AG09319 (cell line): ENCODE measurements around the gene RAD51B.
"Not testable (repeated sequence)": the region's sequence is repeated elsewhere in the genome, so short reads cannot be mapped to it uniquely, and the experiment has no call there.

Experiments used
- DNase-seq: peaks from one replicate; pipeline ENCODE4 v3.0.0-alpha.2; 2010; ENCODE audit warnings: low read depth; ENCODE audit errors: extremely low read depth
- TF ChIP-seq, protein P1 (sequence below): IDR thresholded peaks from 2 replicates; pipeline ENCODE4 v1.5.1; 2011; ENCODE audit warnings: low read depth, mild to moderate bottlenecking, inconsistent platforms, low read length, moderate library complexity

The RAD51B gene

DNA sequence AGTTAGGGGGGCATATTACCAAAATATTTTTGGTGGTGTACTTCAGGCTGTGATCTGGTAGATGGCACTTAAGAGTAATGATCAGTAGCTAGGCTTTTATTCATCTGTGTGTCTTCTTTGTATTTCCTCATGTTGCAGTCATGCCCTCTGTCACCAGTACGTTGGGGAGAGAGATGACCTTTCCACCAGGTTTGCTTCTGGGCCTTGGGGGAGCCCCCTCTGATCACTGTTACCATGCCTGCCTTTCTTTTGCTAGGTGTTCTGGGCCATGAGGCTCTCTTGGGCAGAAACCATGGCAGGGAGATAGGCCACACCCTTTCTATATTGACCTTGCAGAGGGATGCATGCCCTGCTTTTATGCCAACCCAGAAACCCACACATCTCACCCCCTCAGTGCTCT lies 208.5 kb downstream of the RAD51B start:
- no peak for DNase-seq

DNA sequence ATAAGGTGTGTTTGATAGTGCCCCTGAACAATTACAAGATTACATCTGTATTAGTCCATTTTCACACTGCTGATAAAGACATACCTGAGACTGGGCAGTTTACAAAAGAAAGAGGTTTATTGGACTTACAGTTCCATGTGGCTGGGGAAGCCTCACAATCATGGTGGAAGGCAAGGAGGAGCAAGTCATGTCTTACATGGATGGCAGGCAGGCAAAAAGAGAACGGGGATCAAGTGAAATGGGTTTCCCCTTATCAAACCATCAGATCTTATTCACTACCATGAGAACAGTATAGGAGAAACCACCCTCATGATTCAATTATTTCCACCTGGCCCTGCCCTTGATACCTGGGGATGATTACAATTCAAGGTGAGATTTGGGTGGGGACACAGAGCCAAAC lies 211.4 kb downstream of the RAD51B start:
- not testable (repeated sequence) for DNase-seq

More for the DNA sequence above, 208.5 kb downstream of the RAD51B start:
- TF ChIP-seq, protein P1, sequence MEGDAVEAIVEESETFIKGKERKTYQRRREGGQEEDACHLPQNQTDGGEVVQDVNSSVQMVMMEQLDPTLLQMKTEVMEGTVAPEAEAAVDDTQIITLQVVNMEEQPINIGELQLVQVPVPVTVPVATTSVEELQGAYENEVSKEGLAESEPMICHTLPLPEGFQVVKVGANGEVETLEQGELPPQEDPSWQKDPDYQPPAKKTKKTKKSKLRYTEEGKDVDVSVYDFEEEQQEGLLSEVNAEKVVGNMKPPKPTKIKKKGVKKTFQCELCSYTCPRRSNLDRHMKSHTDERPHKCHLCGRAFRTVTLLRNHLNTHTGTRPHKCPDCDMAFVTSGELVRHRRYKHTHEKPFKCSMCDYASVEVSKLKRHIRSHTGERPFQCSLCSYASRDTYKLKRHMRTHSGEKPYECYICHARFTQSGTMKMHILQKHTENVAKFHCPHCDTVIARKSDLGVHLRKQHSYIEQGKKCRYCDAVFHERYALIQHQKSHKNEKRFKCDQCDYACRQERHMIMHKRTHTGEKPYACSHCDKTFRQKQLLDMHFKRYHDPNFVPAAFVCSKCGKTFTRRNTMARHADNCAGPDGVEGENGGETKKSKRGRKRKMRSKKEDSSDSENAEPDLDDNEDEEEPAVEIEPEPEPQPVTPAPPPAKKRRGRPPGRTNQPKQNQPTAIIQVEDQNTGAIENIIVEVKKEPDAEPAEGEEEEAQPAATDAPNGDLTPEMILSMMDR, result no peak

DNA sequence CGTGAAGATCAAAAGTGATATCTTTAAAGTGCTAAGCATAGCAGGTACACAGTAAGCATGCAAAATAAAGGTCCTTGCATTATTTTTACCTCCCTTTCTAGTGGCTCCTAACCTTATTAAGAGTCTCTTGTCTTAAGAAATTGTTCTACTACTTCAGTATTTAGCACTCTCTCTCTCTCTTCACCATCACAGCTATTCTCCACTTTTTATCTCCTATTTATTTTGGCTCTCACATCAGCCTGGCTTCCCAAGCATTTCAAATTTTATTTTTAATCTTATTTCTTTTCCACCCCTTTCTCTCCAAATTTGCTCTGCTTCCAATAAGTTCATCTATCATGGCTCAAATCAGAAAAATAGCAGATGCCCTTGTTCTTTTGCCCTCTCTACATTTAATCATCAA lies 212.6 kb downstream of the RAD51B start:
- TF ChIP-seq, protein P1, result no peak
- DNase-seq, result no peak

DNA sequence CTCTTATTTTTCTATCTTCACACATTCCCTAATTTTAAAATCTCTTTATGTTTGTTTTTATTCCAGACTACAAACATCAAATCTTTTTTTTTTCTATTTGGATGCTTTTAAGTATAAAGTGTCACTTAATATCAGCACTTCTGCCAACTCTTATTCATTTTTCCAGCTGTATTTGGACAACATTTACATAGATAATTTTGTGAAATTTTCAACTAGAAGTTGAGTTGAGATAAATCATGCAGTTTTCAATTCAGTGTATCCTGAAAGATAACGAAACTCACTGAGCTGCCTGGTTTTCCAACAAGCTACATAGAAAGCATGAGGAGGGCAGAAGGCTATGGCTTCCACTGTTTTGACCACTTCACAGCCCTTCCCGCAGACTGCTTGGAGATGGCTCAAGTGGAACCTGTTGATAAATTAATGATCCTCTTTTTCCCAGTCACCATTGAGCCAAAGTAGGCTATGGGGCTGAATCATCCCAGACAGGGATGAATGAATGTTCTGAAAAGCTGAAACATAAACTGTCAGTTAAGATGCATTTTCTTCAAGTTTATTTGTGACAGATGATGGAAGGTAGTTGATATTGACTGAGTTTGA lies 213.9 kb downstream of the RAD51B start:
- DNase-seq, result no peak
- TF ChIP-seq, protein P1, result no peak

DNA sequence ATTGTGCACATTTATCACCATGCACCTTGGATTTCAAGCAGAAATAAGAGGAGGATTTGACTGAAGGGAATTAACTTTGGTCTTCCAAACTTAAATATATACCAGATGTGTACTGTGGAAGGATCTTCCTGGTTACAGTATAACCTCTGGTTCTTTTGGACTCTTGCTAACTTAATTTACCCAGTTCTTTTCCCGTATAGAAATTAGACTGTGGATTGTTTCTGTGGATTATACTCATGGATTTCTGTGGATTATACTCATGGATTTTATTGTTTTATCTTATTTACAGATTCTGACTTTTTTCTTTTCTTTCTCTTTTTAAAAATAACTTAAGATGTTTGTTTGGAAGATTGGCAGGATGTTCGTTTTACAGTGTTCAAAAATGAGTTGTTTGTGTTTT lies 215.3 kb downstream of the RAD51B start:
- TF ChIP-seq, protein P1, result no peak

DNA sequence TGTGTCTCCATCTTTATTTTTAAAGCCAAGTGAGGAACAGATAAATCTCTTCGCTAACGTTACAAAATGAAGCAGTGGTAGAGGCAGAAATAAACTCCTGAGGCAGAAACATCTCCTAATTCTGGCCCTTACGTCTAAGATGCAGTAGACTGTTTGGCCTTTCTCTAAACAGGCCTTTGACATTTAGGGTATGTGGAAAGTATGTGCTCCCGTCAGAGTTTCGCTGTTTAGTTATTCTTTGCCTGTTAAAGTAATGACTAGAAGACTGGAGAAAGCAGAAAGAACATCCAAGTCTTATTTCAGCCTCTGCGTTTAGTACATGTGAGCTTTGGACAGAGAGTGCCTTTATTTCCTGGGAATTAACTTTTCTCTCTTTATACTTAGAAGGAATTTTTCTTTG lies 216.6 kb downstream of the RAD51B start:
- DNase-seq, result no peak
- TF ChIP-seq, protein P1, result no peak

More for the DNA sequence above, 215.3 kb downstream of the RAD51B start:
- no peak for DNase-seq

DNA sequence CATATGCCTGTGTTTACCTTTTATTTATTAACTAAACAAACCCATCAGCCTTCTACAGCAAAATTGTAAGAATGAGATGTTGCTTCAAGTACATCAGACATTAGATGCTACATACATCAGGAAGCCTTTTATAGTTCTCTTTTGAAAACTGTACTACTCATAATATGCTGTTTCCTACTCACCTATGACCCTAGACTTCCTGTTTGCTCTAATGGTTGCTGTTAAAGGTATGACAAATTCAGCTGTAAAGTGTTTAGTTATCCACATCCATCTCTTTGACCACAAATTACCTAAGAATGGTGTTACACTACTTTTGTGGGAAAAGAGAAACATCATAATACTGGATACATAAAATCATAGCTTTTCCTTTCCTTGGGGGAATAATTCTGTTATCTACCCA lies 220.0 kb downstream of the RAD51B start:
- DNase-seq, result no peak
- TF ChIP-seq, protein P1, result no peak
